ENCODE results near the gene ZSCAN12. TPM values are rescaled to one million over a fixed set of nuclear protein-coding genes. Genes with fewer than 3 reads are reported as not detected.
A peak's percentile ranks its signal among the peaks of the same experiment; 100 is the strongest.

Gene ZSCAN12
- total RNA-seq, 1 donor, result 10.1 TPM

GRCh38 chr6:28393912-28394662 is 5.5 kb downstream of the ZSCAN12 start:
- Histone ChIP-seq H3K27ac (ENCODE audit: low read depth, low read length) (no peak overlapping the region), H3K4me2 (ENCODE audit: insufficient read depth, low read length) (no peak overlapping the region), H3K27me3 (ENCODE audit: insufficient read depth, low read length) (no peaks in the 10 kb centered on the region), H3K36me3 (ENCODE audit: insufficient read depth, low read length) (peaks cover 42% of the 10 kb centered on the region), H3K79me2 (ENCODE audit: insufficient read depth, low read length) (peaks cover 43% of the 10 kb centered on the region), H3K4me3 (ENCODE audit: insufficient read depth, low read length) (no peak overlapping the region), H4K20me1 (ENCODE audit: insufficient read depth, low read length) (no peaks in the 10 kb centered on the region), H3K4me1 (ENCODE audit: insufficient read depth, low read length) (no peaks in the 10 kb centered on the region), H2AFZ (ENCODE audit: low read length) (no peak overlapping the region), H3K9me3 (ENCODE audit: low read depth, low read length) (no peaks in the 10 kb centered on the region)
- peak; percentile 36 for DNase-seq (ENCODE audit: insufficient read length, low spot score, missing footprints)
- peak; percentile 41 for TF ChIP-seq CTCF (IDR thresholded peaks at IDR 0.05; ENCODE audit: extremely low read depth, low read depth, low read length)

DNA sequence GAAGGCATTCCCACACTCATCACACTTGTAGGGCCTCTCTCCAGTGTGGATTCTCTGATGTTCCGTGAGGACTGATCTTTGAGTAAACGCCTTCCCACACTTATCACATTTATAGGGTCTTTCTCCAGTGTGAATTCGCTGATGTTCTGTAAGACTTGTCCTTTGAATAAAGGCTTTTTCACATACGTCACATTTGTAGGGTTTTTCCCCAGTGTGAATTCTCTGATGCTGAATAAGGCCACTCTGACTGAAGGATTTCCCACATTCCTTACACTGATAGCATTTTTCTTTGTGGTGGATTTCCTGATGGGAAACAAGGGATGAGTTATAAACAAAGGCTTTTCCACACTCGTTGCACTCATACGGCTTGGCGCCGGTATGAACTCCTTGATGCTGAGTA is 8.9 kb downstream of the ZSCAN12 start:
- Histone ChIP-seq H3K27ac (ENCODE audit: low read depth, low read length) (no peak overlapping the region), H3K4me2 (ENCODE audit: insufficient read depth, low read length) (no peak overlapping the region), H4K20me1 (ENCODE audit: insufficient read depth, low read length) (no peaks in the 10 kb centered on the region), H3K4me3 (ENCODE audit: insufficient read depth, low read length) (no peak overlapping the region), H3K9me3 (ENCODE audit: low read depth, low read length) (no peaks in the 10 kb centered on the region), H3K27me3 (ENCODE audit: insufficient read depth, low read length) (no peaks in the 10 kb centered on the region), H3K36me3 (ENCODE audit: insufficient read depth, low read length) (peaks cover 38% of the 10 kb centered on the region), H3K79me2 (ENCODE audit: insufficient read depth, low read length) (peaks cover 19% of the 10 kb centered on the region), H3K4me1 (ENCODE audit: insufficient read depth, low read length) (no peaks in the 10 kb centered on the region), H2AFZ (ENCODE audit: low read length) (no peak overlapping the region)
- no peak for TF ChIP-seq CTCF (IDR thresholded peaks at IDR 0.05; ENCODE audit: extremely low read depth, low read depth, low read length)
- no peak for DNase-seq (ENCODE audit: insufficient read length, low spot score, missing footprints)

DNA sequence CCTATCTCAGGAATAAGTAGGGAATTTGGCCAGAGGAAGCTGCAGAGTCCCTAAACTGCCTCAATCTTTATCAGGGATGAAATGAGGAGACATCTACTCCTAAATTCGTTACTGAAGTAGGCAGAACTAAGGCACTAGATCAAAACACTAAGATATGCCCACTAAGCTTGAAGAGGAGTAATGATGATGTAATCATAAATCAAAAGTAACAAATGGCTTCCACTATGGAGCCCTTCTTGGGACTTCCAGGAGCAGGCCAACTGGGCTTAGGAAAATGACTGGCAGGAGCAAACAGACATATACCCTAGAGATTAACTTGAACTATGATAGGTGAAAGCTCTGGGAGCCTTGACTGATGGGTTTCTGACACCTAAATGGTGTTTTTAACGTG is 15.4 kb downstream of the ZSCAN12 start:
- H3K79me2 ChIP-seq (ENCODE audit: insufficient read depth, low read length), result peaks cover 12% of the 10 kb centered on the region
- H3K36me3 ChIP-seq (ENCODE audit: insufficient read depth, low read length), result peaks cover 21% of the 10 kb centered on the region
- no peaks in the 10 kb centered on the region for H3K9me3 ChIP-seq (ENCODE audit: low read depth, low read length)
- H4K20me1 ChIP-seq (ENCODE audit: insufficient read depth, low read length), result no peaks in the 10 kb centered on the region
- peak overlapping the region; percentile 26 for H3K27ac ChIP-seq (ENCODE audit: low read depth, low read length)
- peaks cover 6% of the 10 kb centered on the region for H3K4me1 ChIP-seq (ENCODE audit: insufficient read depth, low read length)
- H3K27me3 ChIP-seq (ENCODE audit: insufficient read depth, low read length), result no peaks in the 10 kb centered on the region
- DNase-seq (ENCODE audit: insufficient read length, low spot score, missing footprints), result no peak
- no peak for TF ChIP-seq CTCF (IDR thresholded peaks at IDR 0.05; ENCODE audit: extremely low read depth, low read depth, low read length)
- H2AFZ ChIP-seq (ENCODE audit: low read length), result no peak overlapping the region
- H3K4me3 ChIP-seq (ENCODE audit: insufficient read depth, low read length), result no peak overlapping the region
- peak overlapping the region; percentile 92 for H3K4me2 ChIP-seq (ENCODE audit: insufficient read depth, low read length)

GRCh38 chr6:28383235-28384142 is 16.1 kb downstream of the ZSCAN12 start:
- no peaks in the 10 kb centered on the region for H3K9me3 ChIP-seq (ENCODE audit: low read depth, low read length)
- peak overlapping the region; percentile 92 for H3K27ac ChIP-seq (ENCODE audit: low read depth, low read length)
- peak overlapping the region; percentile 89 for H2AFZ ChIP-seq (ENCODE audit: low read length)
- peak; percentile 91 for DNase-seq (ENCODE audit: insufficient read length, low spot score, missing footprints)
- H3K36me3 ChIP-seq (ENCODE audit: insufficient read depth, low read length), result peaks cover 19% of the 10 kb centered on the region
- no peaks in the 10 kb centered on the region for H4K20me1 ChIP-seq (ENCODE audit: insufficient read depth, low read length)
- peak overlapping the region; percentile 92 for H3K4me2 ChIP-seq (ENCODE audit: insufficient read depth, low read length)
- H3K79me2 ChIP-seq (ENCODE audit: insufficient read depth, low read length), result peaks cover 9% of the 10 kb centered on the region
- H3K27me3 ChIP-seq (ENCODE audit: insufficient read depth, low read length), result no peaks in the 10 kb centered on the region
- H3K4me3 ChIP-seq (ENCODE audit: insufficient read depth, low read length), result peak overlapping the region; percentile 73
- peak; percentile 56 for TF ChIP-seq CTCF (IDR thresholded peaks at IDR 0.05; ENCODE audit: extremely low read depth, low read depth, low read length)
- H3K4me1 ChIP-seq (ENCODE audit: insufficient read depth, low read length), result peaks cover 6% of the 10 kb centered on the region

All from osteoblast (primary cell).